GOT3 (cell line): Measurements from ENCODE around the gene GPR27.

Experiments used
- DNase-seq: peaks from one replicate; lab custom pipeline; 2025; ENCODE audit warnings: mixed read lengths; lab: John Stamatoyannopoulos, UW

The GPR27 gene

DNA sequence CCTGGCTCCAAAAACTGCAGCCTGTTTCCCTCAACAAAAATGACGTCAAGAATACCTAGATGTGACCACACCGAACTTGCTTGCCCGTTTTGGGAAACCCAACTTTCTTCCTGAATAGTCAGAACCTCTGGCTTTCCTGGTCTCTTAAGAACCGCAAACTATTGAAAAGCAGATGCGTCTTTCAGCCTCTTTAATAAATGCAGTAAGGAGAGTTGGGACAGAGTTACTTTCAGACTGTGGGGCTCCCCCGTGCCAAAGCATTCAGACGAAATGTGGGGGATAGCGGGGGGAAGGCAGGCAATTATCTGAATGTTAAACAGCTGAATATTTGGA is 32.5 kb downstream of the GPR27 start:
- no peak for DNase-seq

- no peak for DNase-seq
These were observed 32.9 kb downstream of the GPR27 start for GRCh38 chr3:71786551-71786950.

DNA sequence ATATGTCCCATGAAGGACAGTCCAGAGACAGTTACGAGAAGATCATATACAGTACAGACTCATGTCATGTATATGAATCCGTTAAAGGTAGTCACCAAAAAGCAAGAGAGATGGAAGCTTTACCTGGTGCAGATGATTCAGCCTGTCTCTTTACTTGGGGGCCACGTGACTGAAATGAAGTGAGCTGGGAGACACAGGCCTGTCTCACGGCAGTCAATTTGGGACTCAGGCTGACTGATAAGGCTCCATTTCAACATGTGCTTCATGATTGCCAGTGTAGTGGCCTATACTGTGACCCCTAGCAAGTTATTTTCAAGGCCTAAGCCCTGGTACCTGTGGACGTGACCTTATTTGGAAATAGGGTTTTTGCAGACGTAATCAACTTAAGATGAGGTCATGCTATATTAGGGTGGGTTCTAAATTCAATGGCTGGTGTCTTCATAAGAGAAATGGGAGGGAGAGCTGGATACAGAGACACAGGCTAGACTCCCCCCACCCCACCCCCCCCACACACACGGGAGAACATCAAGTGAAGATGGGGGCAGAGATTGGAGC is 34.3 kb downstream of the GPR27 start:
- DNase-seq = no peak

- no peak for DNase-seq
These were observed 36.3 kb downstream of the GPR27 start for GRCh38 chr3:71789922-71790321.

DNA sequence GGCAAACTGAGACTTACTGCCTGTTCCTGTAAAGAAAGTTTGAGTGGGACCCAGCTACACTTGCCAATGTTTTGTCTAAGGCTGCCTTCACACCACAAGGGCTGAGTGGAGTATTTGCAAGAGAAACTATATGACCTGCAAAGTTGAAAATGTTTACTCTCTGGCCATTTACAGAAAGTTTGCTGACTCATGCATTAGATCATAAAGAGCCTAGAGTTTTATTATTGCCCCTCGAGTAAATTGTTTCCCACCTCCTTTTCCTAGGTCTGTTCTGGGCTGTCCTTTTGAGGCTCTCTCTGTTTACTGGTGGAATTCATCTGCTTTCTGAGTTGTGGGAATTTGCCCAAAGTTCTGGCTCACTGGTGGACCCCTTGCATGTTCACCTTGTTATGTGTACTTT is 38.0 kb downstream of the GPR27 start:
- DNase-seq = no peak

GRCh38 chr3:71796290-71796689 is 42.6 kb downstream of the GPR27 start:
- no peak for DNase-seq

GRCh38 chr3:71797455-71797854 is 43.8 kb downstream of the GPR27 start:
- DNase-seq = no peak

GRCh38 chr3:71800023-71800422 is 46.4 kb downstream of the GPR27 start:
- DNase-seq = no peak

DNA sequence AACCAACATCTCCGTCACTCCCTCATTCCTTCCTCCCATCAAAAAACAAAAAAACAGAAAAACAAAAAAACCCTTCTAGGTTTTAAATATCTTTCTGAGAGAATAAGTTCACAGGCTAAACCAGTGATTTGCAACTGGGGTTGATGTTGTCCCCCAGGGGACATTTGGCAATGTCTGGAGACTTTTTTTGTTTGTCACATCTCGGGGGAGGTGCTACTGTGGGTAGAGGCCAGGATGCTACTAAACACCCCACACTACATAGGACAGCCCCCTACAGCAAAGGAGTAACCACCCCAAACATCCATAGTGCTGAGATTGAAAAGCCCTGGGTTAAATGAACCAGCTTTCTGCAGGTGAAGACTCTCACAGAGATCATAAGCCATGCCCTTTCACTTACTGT is 48.3 kb downstream of the GPR27 start:
- DNase-seq = no peak

- DNase-seq = no peak
These were observed 49.6 kb downstream of the GPR27 start for GRCh38 chr3:71803248-71803647.

GRCh38 chr3:71805199-71805598 is 51.5 kb downstream of the GPR27 start:
- no peak for DNase-seq

DNA sequence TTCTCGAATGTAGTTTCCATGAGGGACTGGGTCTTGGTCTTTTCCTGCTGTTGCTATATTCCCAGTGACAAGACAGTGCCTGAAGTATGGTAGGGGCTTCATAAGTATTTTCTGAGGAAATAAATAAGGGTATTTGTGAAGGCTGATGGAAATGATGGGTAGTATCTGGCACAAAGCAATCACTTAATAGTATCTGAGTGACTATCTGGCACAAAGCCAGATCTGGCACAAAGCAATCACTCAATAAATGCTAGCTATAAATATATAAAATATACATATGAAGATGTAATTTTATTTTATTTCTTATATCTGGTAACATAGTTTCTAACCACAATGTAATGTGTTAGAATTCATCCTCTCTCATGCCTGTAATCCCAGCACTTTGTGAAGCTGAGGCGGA is 52.0 kb downstream of the GPR27 start:
- DNase-seq = no peak
